Suprapubic skin (tissue), 4 donors: ENCODE data around the gene PGA5.

Experiments used
- CTCF ChIP-seq, 2 donors: fragments of 200-600 bp in 1 of 2; fragments of 450-650 bp in 1 of 2; sonication (generic) in 1 of 2; IDR thresholded peaks; one replicate each; pipeline ENCODE4 v1.5.1; 2016 to 2019; ENCODE audit warnings: antibody characterized with exemption in 2 of 2, mild to moderate bottlenecking in 1 of 2, moderate library complexity in 1 of 2
- POLR2A ChIP-seq, 2 donors: fragments of 450-650 bp; IDR thresholded peaks; one replicate each; pipeline ENCODE4 v1.6.1; 2017; ENCODE audit warnings: antibody characterized with exemption in 2 of 2, mild to moderate bottlenecking in 2 of 2, moderate library complexity in 2 of 2
- POLR2AphosphoS5 ChIP-seq, 3 donors: sonication (generic); formaldehyde crosslinking; IDR thresholded peaks; one replicate each; pipeline ENCODE4 v1.6.1; 2017; ENCODE audit warnings: antibody characterized with exemption in 3 of 3

GRCh38 chr11:61268588-61269250 is 27.7 kb downstream of the PGA5 start:
- TF ChIP-seq CTCF (IDR thresholded peaks at IDR 0.05) (no peak), POLR2A (IDR thresholded peaks at IDR 0.05) (no peak), POLR2AphosphoS5 (IDR thresholded peaks at IDR 0.05) (no peak)
